Measurements from ENCODE around the gene UBE2E2.

Gene UBE2E2

GRCh38 chr3:23238578-23238977 lies 35.5 kb downstream of the UBE2E2 start:
- no peak for TF ChIP-seq CTCF (IDR thresholded peaks at IDR 0.05; ENCODE audit: low read depth, low read length, poor library complexity, severe bottlenecking)
- TF ChIP-seq EZH2phosphoT487 (IDR thresholded peaks at IDR 0.05; ENCODE audit: borderline replicate concordance, low read length): no peak
- Histone ChIP-seq H3K36me3 (ENCODE audit: control insufficient read depth, low read length) (no peaks in the 10 kb centered on the region), H3K27me3 (ENCODE audit: control insufficient read depth, low read length) (no peaks in the 10 kb centered on the region), H3K4me1 (ENCODE audit: control insufficient read depth, low read length) (no peaks in the 10 kb centered on the region), H3K4me2 (ENCODE audit: low read length) (no peak overlapping the region), H3K9me3 (ENCODE audit: control insufficient read depth, insufficient read depth, low read length) (no peaks in the 10 kb centered on the region), H3K27ac (ENCODE audit: low read depth, low read length) (no peak overlapping the region), H4K20me1 (ENCODE audit: control insufficient read depth, insufficient read depth, low read depth, low read length) (no peaks in the 10 kb centered on the region), H3F3A (ENCODE audit: control insufficient read depth, insufficient read depth) (no peaks in the 10 kb centered on the region), H3K79me2 (ENCODE audit: control insufficient read depth, low read length) (peaks cover 64% of the 10 kb centered on the region), H3K9me2 (replicated peaks; ENCODE audit: control insufficient read depth, low read length) (no peaks in the 10 kb centered on the region), H3K4me3 (ENCODE audit: low read length) (no peak overlapping the region)

GRCh38 chr3:23239211-23240068 lies 36.3 kb downstream of the UBE2E2 start:
- H3K27ac ChIP-seq (ENCODE audit: low read depth, low read length): no peak overlapping the region
- no peaks in the 10 kb centered on the region for H3K9me2 ChIP-seq (replicated peaks; ENCODE audit: control insufficient read depth, low read length)
- no peaks in the 10 kb centered on the region for H3K27me3 ChIP-seq (ENCODE audit: control insufficient read depth, low read length)
- H3K4me3 ChIP-seq (ENCODE audit: low read length): no peak overlapping the region
- TF ChIP-seq EZH2phosphoT487 (IDR thresholded peaks at IDR 0.05; ENCODE audit: borderline replicate concordance, low read length): no peak
- TF ChIP-seq CTCF (IDR thresholded peaks at IDR 0.05; ENCODE audit: low read depth, low read length, poor library complexity, severe bottlenecking): no peak
- H3K79me2 ChIP-seq (ENCODE audit: control insufficient read depth, low read length): peaks cover 63% of the 10 kb centered on the region
- no peaks in the 10 kb centered on the region for H4K20me1 ChIP-seq (ENCODE audit: control insufficient read depth, insufficient read depth, low read depth, low read length)
- H3K36me3 ChIP-seq (ENCODE audit: control insufficient read depth, low read length): no peaks in the 10 kb centered on the region
- H3K4me2 ChIP-seq (ENCODE audit: low read length): no peak overlapping the region
- H3K9me3 ChIP-seq (ENCODE audit: control insufficient read depth, insufficient read depth, low read length): no peaks in the 10 kb centered on the region
- H3K4me1 ChIP-seq (ENCODE audit: control insufficient read depth, low read length): no peaks in the 10 kb centered on the region
- no peaks in the 10 kb centered on the region for H3F3A ChIP-seq (ENCODE audit: control insufficient read depth, insufficient read depth)

- Histone ChIP-seq H3K27me3 (ENCODE audit: control insufficient read depth, low read length) (no peaks in the 10 kb centered on the region), H3K79me2 (ENCODE audit: control insufficient read depth, low read length) (peaks cover 60% of the 10 kb centered on the region), H3K9me3 (ENCODE audit: control insufficient read depth, insufficient read depth, low read length) (no peaks in the 10 kb centered on the region), H3F3A (ENCODE audit: control insufficient read depth, insufficient read depth) (no peaks in the 10 kb centered on the region), H3K4me2 (ENCODE audit: low read length) (no peak overlapping the region), H4K20me1 (ENCODE audit: control insufficient read depth, insufficient read depth, low read depth, low read length) (no peaks in the 10 kb centered on the region), H3K4me3 (ENCODE audit: low read length) (no peak overlapping the region), H3K9me2 (replicated peaks; ENCODE audit: control insufficient read depth, low read length) (no peaks in the 10 kb centered on the region), H3K4me1 (ENCODE audit: control insufficient read depth, low read length) (no peaks in the 10 kb centered on the region), H3K36me3 (ENCODE audit: control insufficient read depth, low read length) (no peaks in the 10 kb centered on the region), H3K27ac (ENCODE audit: low read depth, low read length) (no peak overlapping the region)
- no peak for TF ChIP-seq CTCF (IDR thresholded peaks at IDR 0.05; ENCODE audit: low read depth, low read length, poor library complexity, severe bottlenecking)
- TF ChIP-seq EZH2phosphoT487 (IDR thresholded peaks at IDR 0.05; ENCODE audit: borderline replicate concordance, low read length): no peak
Measured at GRCh38 chr3:23240171-23240785, 37.2 kb downstream of the UBE2E2 start.
